Mesothelial cell of epicardium (in vitro differentiated cells): ENCODE results near the gene CNTN1. TPM values are rescaled to one million over a fixed set of nuclear protein-coding genes. Genes with fewer than 3 reads are reported as not detected.

Source experiments
- DNase-seq, 2 experiments: peaks; one replicate each; pipeline ENCODE4 v3.0.0; 2021; ENCODE audit warnings: low spot score in 2 of 2; ENCODE audit not compliant: unreplicated experiment in 2 of 2
- H3K27ac Mint-ChIP-seq: 2 replicates; pipeline ENCODE4 v1.8.0; 2021; ENCODE audit warnings: mixed read lengths
- H3K27me3 Mint-ChIP-seq: 2 replicates; pipeline ENCODE4 v1.8.0; 2021; ENCODE audit warnings: low read depth, mixed read lengths
- H3K36me3 Mint-ChIP-seq: 2 replicates; pipeline ENCODE4 v1.8.0; 2021; ENCODE audit warnings: mixed read lengths
- H3K4me1 Mint-ChIP-seq: 2 replicates; pipeline ENCODE4 v1.8.0; 2021; ENCODE audit warnings: mixed read lengths
- H3K4me3 Mint-ChIP-seq: 2 replicates; pipeline ENCODE4 v1.8.0; 2021; ENCODE audit warnings: mild to moderate bottlenecking, moderate library complexity, mixed read lengths
- H3K9me3 Mint-ChIP-seq: 2 replicates; pipeline ENCODE4 v1.8.0; 2021; ENCODE audit warnings: mixed read lengths
- total RNA-seq: library from RNA; stranded (reverse); gene quantifications from 3 replicates; pipeline ENCODE4 v1.2.1, GENCODE V29; 2021
- TF ChIP-seq, protein P1 (sequence below): fragments of 200-600 bp; sonication (generic); IDR thresholded peaks from one replicate; pipeline ENCODE4 v1.5.0; 2021; ENCODE audit warnings: antibody characterized with exemption; ENCODE audit not compliant: unreplicated experiment

Gene CNTN1
- total RNA-seq, 1 donor from 2014 or later = 22.4 TPM

DNA sequence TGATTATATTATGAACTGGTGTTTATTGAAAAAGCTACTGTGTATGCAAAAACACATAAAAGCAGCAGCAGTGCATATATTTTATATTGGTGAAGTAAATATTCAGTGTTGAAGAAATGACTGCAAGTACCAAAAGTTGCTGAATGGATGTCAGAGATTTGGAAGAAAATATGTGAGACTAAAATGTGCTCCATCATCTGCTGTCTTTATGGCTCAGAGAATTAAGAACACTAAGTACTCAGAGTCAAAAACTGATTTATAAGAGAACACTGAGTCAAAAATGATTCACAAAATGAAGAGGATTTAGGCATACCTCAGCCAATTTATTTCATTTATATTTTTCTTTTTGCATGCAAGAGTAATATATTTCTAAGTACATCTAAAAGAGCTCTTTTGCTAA lies 409.6 kb downstream of the CNTN1 start:
- no peak overlapping the region for H3K4me3 Mint-ChIP-seq
- TF ChIP-seq, protein P1, sequence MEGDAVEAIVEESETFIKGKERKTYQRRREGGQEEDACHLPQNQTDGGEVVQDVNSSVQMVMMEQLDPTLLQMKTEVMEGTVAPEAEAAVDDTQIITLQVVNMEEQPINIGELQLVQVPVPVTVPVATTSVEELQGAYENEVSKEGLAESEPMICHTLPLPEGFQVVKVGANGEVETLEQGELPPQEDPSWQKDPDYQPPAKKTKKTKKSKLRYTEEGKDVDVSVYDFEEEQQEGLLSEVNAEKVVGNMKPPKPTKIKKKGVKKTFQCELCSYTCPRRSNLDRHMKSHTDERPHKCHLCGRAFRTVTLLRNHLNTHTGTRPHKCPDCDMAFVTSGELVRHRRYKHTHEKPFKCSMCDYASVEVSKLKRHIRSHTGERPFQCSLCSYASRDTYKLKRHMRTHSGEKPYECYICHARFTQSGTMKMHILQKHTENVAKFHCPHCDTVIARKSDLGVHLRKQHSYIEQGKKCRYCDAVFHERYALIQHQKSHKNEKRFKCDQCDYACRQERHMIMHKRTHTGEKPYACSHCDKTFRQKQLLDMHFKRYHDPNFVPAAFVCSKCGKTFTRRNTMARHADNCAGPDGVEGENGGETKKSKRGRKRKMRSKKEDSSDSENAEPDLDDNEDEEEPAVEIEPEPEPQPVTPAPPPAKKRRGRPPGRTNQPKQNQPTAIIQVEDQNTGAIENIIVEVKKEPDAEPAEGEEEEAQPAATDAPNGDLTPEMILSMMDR = no peak
- no peaks in the 10 kb centered on the region for H3K9me3 Mint-ChIP-seq
- no peak overlapping the region for H3K27ac Mint-ChIP-seq
- H3K27me3 Mint-ChIP-seq = no peaks in the 10 kb centered on the region
- H3K4me1 Mint-ChIP-seq = no peaks in the 10 kb centered on the region
- no peak for DNase-seq
- no peaks in the 10 kb centered on the region for H3K36me3 Mint-ChIP-seq

DNA sequence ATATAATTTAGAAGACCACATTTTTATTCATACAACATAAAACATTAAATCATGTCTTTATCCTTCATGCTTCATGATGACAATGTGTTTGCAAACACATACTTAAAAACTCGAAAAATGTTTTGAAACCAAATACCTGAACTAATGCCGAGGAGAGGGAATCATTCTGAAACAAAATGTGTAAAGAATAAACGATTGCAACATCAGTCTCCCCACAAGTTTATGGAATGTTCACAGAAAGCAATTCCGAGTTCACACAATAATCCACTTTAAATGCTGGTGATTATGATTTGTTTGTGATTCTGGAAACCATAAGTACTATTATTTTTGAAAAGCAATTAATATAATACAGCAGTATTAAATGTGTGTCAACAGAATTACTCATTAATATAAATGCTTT lies 411.4 kb downstream of the CNTN1 start:
- Mint-ChIP-seq H3K36me3 (no peaks in the 10 kb centered on the region), H3K27me3 (peaks cover 4% of the 10 kb centered on the region), H3K27ac (no peak overlapping the region), H3K4me3 (no peak overlapping the region), H3K4me1 (peaks cover 4% of the 10 kb centered on the region), H3K9me3 (peaks cover 3% of the 10 kb centered on the region)
- no peak for DNase-seq
- TF ChIP-seq, protein P1 = no peak

DNA sequence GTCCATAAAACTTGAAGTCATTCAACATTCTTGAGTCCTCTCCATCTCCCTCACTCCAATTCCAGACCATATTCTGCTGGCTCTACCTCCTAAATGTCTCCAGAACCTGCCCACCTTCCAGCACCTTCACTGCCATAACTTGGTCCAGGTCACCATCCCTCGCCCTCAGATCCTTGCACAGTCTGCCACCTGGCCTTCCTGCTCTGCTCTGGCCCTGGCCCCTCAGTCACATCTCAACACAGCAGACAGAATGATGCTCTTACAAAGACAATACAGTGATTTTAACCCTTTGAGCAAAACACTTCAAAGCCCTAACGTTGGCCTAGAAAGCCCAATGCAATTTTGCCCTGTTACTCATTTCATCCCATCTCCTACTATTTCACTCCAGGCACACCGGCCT lies 414.1 kb downstream of the CNTN1 start:
- TF ChIP-seq, protein P1 = no peak
- Mint-ChIP-seq H3K4me1 (peaks cover 6% of the 10 kb centered on the region), H3K27me3 (peaks cover 4% of the 10 kb centered on the region), H3K27ac (no peak overlapping the region), H3K4me3 (no peak overlapping the region), H3K9me3 (peaks cover 3% of the 10 kb centered on the region), H3K36me3 (no peaks in the 10 kb centered on the region)
- no peak for DNase-seq

DNA sequence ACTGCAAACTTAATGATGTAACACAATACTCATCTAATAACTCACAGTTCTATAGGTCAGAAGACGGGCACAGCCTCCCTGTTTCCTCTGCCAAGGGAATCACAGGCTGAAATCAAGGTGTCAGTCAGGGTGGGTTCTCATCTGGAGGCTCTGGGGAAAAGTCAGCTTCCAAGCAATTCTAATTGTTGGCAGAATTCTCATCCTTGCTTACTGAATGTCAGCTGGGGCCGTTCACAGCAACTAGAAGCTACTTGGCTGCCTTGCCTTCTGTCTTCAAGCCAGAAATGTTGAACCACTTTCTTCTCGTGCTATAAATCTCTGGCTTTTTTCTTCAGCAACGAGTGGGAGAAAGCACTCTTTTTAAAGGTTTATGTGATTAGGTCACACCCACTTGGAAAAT lies 415.8 kb downstream of the CNTN1 start:
- TF ChIP-seq, protein P1 = no peak
- Mint-ChIP-seq H3K4me3 (no peak overlapping the region), H3K36me3 (no peaks in the 10 kb centered on the region), H3K9me3 (peaks cover 3% of the 10 kb centered on the region), H3K27ac (no peak overlapping the region), H3K27me3 (peaks cover 4% of the 10 kb centered on the region), H3K4me1 (peaks cover 6% of the 10 kb centered on the region)
- no peak for DNase-seq

DNA sequence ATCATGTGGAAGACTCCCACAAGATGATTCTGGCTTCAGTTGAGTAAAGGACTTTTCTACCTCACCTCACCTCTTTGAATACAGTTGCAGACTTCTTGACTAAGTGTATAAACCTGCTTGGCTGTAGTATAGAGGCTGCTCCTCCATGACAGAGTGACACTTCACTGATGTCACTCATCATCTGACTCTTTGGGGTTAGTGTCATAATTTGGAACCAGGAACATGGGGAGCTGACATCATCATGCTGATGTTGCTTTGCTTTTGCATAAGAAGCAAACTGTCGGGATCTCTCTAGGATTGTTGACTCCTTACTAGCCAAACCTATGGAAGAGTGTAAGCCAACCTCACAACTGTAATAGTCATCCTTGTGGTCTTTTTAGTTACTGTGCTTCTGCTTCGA lies 420.7 kb downstream of the CNTN1 start:
- Mint-ChIP-seq H3K9me3 (no peaks in the 10 kb centered on the region), H3K4me1 (peaks cover 5% of the 10 kb centered on the region), H3K27ac (no peak overlapping the region), H3K4me3 (no peak overlapping the region), H3K36me3 (no peaks in the 10 kb centered on the region), H3K27me3 (peaks cover 2% of the 10 kb centered on the region)
- no peak for DNase-seq
- TF ChIP-seq, protein P1 = no peak

DNA sequence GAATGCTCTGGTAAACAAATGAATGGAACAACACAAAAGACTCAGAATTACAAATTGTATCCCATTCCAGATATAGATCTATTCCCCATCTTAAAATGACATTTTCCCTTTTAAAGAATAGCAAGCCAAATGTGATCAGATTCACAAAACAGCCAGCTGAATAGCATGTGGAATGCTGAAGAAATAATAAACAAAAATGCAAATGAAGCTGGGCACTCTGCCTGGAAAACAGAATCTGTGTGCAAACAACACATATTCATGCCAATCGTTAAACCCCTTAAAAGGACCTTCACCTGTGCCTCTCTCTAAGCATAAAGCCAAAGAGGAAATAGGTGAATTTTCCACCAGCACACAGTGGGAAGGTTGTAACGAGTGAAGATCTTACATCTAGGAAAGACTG lies 428.0 kb downstream of the CNTN1 start:
- TF ChIP-seq, protein P1 = no peak
- Mint-ChIP-seq H3K36me3 (no peaks in the 10 kb centered on the region), H3K4me1 (peaks cover 16% of the 10 kb centered on the region), H3K27ac (no peak overlapping the region), H3K9me3 (no peaks in the 10 kb centered on the region), H3K27me3 (no peaks in the 10 kb centered on the region), H3K4me3 (no peak overlapping the region)
- no peak for DNase-seq
